Activated T-helper 1 cell treated with anti-CD3 and anti-CD28 coated beads, Interleukin-12 subunit alpha, Interleukin-12 subunit beta, Interleukin-2, Interleukin-4 antibody, amounts not matched to agents 30 ng/mL and 10 ng/mL and 1 ng/mL, durations not matched to agents 14 hours and 24 hours and 36 hours (primary cell): ENCODE measurements around the gene FRAS1. TPM values are rescaled to one million over a fixed set of nuclear protein-coding genes. Genes with fewer than 3 reads are reported as not detected.

Experiments used
- DNase-seq: peaks from one replicate; pipeline ENCODE4 v3.0.0; 2021; ENCODE audit warnings: low spot score
- H3K27ac Mint-ChIP-seq: one replicate; pipeline ENCODE4 v1.8.0; 2021; ENCODE audit warnings: mild to moderate bottlenecking, mixed read lengths
- H3K27me3 Mint-ChIP-seq: one replicate; pipeline ENCODE4 v1.8.0; 2022; ENCODE audit warnings: mild to moderate bottlenecking, moderate library complexity, mixed read lengths; ENCODE audit not compliant: insufficient read depth
- H3K36me3 Mint-ChIP-seq: one replicate; pipeline ENCODE4 v1.8.0; 2021; ENCODE audit warnings: low read depth, mixed read lengths
- H3K4me1 Mint-ChIP-seq: one replicate; pipeline ENCODE4 v1.8.0; 2021; ENCODE audit warnings: low read depth, mixed read lengths
- H3K4me3 Mint-ChIP-seq: one replicate; pipeline ENCODE4 v1.8.0; 2021; ENCODE audit warnings: mild to moderate bottlenecking, moderate library complexity, mixed read lengths
- H3K9me3 Mint-ChIP-seq: one replicate; pipeline ENCODE4 v1.8.0; 2021; ENCODE audit warnings: mixed read lengths
- intact Hi-C: fragments of 100-400 bp; cut with micrococcal nuclease; formaldehyde crosslinking; loops from one replicate; pipeline ENCODE4 v1.15.1; 2024
- total RNA-seq: library from RNA; stranded (reverse); gene quantifications from 2 replicates; pipeline ENCODE4 v1.2.3, GENCODE V29; 2022

The FRAS1 gene
- total RNA-seq, 1 donor from 2014 or later, result not detected

- DNase-seq, result no peak
- Mint-ChIP-seq H3K36me3 (peaks cover 13% of the 10 kb centered on the region), H3K27ac (no peak overlapping the region), H3K27me3 (peaks cover 2% of the 10 kb centered on the region), H3K4me3 (no peak overlapping the region), H3K4me1 (peaks cover 29% of the 10 kb centered on the region), H3K9me3 (no peaks in the 10 kb centered on the region)
- intact Hi-C loops, result no loop called here
Measured at GRCh38 chr4:78567500-78568060, 510.5 kb downstream of the FRAS1 start.

- no peak overlapping the region for H3K27ac Mint-ChIP-seq
- intact Hi-C loops, result no loop called here
Measured at GRCh38 chr4:78568640-78569305, 511.6 kb downstream of the FRAS1 start.

GRCh38 chr4:78569306-78569821, 512.2 kb downstream of the FRAS1 start:
- H3K4me3 Mint-ChIP-seq, result no peak overlapping the region
- no peak for DNase-seq
- peaks cover 15% of the 10 kb centered on the region for H3K36me3 Mint-ChIP-seq
- no peak overlapping the region for H3K27ac Mint-ChIP-seq
- intact Hi-C loops, result no loop called here
- no peaks in the 10 kb centered on the region for H3K9me3 Mint-ChIP-seq
- H3K27me3 Mint-ChIP-seq, result no peaks in the 10 kb centered on the region
- peaks cover 27% of the 10 kb centered on the region for H3K4me1 Mint-ChIP-seq

More at GRCh38 chr4:78568640-78569305, 511.6 kb downstream of the FRAS1 start:
- no peak for DNase-seq
- H3K27me3 Mint-ChIP-seq, result no peaks in the 10 kb centered on the region
- no peaks in the 10 kb centered on the region for H3K9me3 Mint-ChIP-seq
- H3K4me1 Mint-ChIP-seq, result peaks cover 29% of the 10 kb centered on the region
- H3K4me3 Mint-ChIP-seq, result no peak overlapping the region
- H3K36me3 Mint-ChIP-seq, result peaks cover 15% of the 10 kb centered on the region

GRCh38 chr4:78570117-78570516, 513.0 kb downstream of the FRAS1 start:
- Mint-ChIP-seq H3K27ac (no peak overlapping the region), H3K27me3 (no peaks in the 10 kb centered on the region), H3K4me1 (peaks cover 23% of the 10 kb centered on the region), H3K36me3 (peaks cover 13% of the 10 kb centered on the region), H3K4me3 (no peak overlapping the region), H3K9me3 (no peaks in the 10 kb centered on the region)
- intact Hi-C loops, result no loop called here
- no peak for DNase-seq

GRCh38 chr4:78571804-78572203, 514.7 kb downstream of the FRAS1 start:
- Mint-ChIP-seq H3K36me3 (peaks cover 17% of the 10 kb centered on the region), H3K27me3 (no peaks in the 10 kb centered on the region), H3K4me1 (peaks cover 12% of the 10 kb centered on the region), H3K4me3 (no peak overlapping the region), H3K9me3 (no peaks in the 10 kb centered on the region), H3K27ac (no peak overlapping the region)
- intact Hi-C loops, result no loop called here
- DNase-seq, result no peak

- no peak overlapping the region for H3K27ac Mint-ChIP-seq
Measured at GRCh38 chr4:78578674-78579425, 521.7 kb downstream of the FRAS1 start.

GRCh38 chr4:78581618-78582017, 524.5 kb downstream of the FRAS1 start:
- Mint-ChIP-seq H3K9me3 (no peaks in the 10 kb centered on the region), H3K27ac (no peak overlapping the region), H3K27me3 (no peaks in the 10 kb centered on the region), H3K36me3 (peaks cover 30% of the 10 kb centered on the region), H3K4me3 (no peak overlapping the region), H3K4me1 (no peaks in the 10 kb centered on the region)
- intact Hi-C loops, result no loop called here
- no peak for DNase-seq

More at GRCh38 chr4:78578674-78579425, 521.7 kb downstream of the FRAS1 start:
- peaks cover 31% of the 10 kb centered on the region for H3K36me3 Mint-ChIP-seq
- H3K9me3 Mint-ChIP-seq, result no peaks in the 10 kb centered on the region
- no peak overlapping the region for H3K4me3 Mint-ChIP-seq
- H3K4me1 Mint-ChIP-seq, result no peaks in the 10 kb centered on the region
- intact Hi-C loops, result no loop called here
- no peaks in the 10 kb centered on the region for H3K27me3 Mint-ChIP-seq
- no peak for DNase-seq

- Mint-ChIP-seq H3K27ac (no peak overlapping the region), H3K27me3 (no peaks in the 10 kb centered on the region), H3K4me1 (no peaks in the 10 kb centered on the region), H3K4me3 (no peak overlapping the region), H3K9me3 (no peaks in the 10 kb centered on the region), H3K36me3 (peaks cover 25% of the 10 kb centered on the region)
- DNase-seq, result no peak
- intact Hi-C loops, result no loop called here
Measured at GRCh38 chr4:78584863-78585547, 527.9 kb downstream of the FRAS1 start.

GRCh38 chr4:78585633-78586032, 528.5 kb downstream of the FRAS1 start:
- Mint-ChIP-seq H3K27ac (no peak overlapping the region), H3K9me3 (no peaks in the 10 kb centered on the region), H3K4me3 (no peak overlapping the region), H3K27me3 (no peaks in the 10 kb centered on the region), H3K4me1 (no peaks in the 10 kb centered on the region), H3K36me3 (peaks cover 22% of the 10 kb centered on the region)
- intact Hi-C loops, result no loop called here
- DNase-seq, result no peak

- intact Hi-C loops, result no loop called here
- H3K36me3 Mint-ChIP-seq, result peaks cover 15% of the 10 kb centered on the region
- no peak for DNase-seq
- H3K27me3 Mint-ChIP-seq, result no peaks in the 10 kb centered on the region
- H3K27ac Mint-ChIP-seq, result no peak overlapping the region
- no peak overlapping the region for H3K4me3 Mint-ChIP-seq
- no peaks in the 10 kb centered on the region for H3K9me3 Mint-ChIP-seq
- no peaks in the 10 kb centered on the region for H3K4me1 Mint-ChIP-seq
Measured at GRCh38 chr4:78588894-78589545, 531.9 kb downstream of the FRAS1 start.

GRCh38 chr4:78591404-78591803, 534.3 kb downstream of the FRAS1 start:
- H3K9me3 Mint-ChIP-seq, result no peaks in the 10 kb centered on the region
- no peak overlapping the region for H3K27ac Mint-ChIP-seq
- DNase-seq, result no peak
- H3K4me1 Mint-ChIP-seq, result no peaks in the 10 kb centered on the region
- H3K36me3 Mint-ChIP-seq, result peaks cover 21% of the 10 kb centered on the region
- H3K27me3 Mint-ChIP-seq, result no peaks in the 10 kb centered on the region
- intact Hi-C loops, result no loop called here
- H3K4me3 Mint-ChIP-seq, result no peak overlapping the region

GRCh38 chr4:78592088-78592783, 535.1 kb downstream of the FRAS1 start:
- no peaks in the 10 kb centered on the region for H3K27me3 Mint-ChIP-seq

More at GRCh38 chr4:78592088-78592783, 535.1 kb downstream of the FRAS1 start:
- Mint-ChIP-seq H3K36me3 (peaks cover 18% of the 10 kb centered on the region), H3K4me3 (no peak overlapping the region), H3K27ac (no peak overlapping the region), H3K9me3 (no peaks in the 10 kb centered on the region), H3K4me1 (no peaks in the 10 kb centered on the region)
- DNase-seq, result no peak
- intact Hi-C loops, result loop anchor here (1.0 kb wide), 1 partner anchor 271 kb away; no protein-coding TSS in a partner anchor
